Islet precursor cell (in vitro differentiated cells): ENCODE results near the gene RAET1G.
"Not testable (repeated sequence)": the region's sequence is repeated elsewhere in the genome, so short reads cannot be mapped to it uniquely, and the experiment has no call there.

Experiments used
- DNase-seq: peaks from one replicate; pipeline ENCODE4 v3.0.0-alpha.2; 2018

RAET1G gene

GRCh38 chr6:149922642-149923326 lies at the start of gene RAET1G:
Gene RAET1G, minus strand, starts transcription at chr6:149923121. Its CDS starts 111 bp downstream, at chr6:149923010.
- DNase-seq = peak; percentile 95

GRCh38 chr6:149969635-149970034 lies 46.7 kb upstream of the RAET1G start:
- DNase-seq = no peak

GRCh38 chr6:149968909-149969308 lies 46.0 kb upstream of the RAET1G start:
- DNase-seq = peak; percentile 25

- DNase-seq = peak; percentile 34
Observed at GRCh38 chr6:149967999-149968398, 45.1 kb upstream of the RAET1G start.

GRCh38 chr6:149967591-149967990 lies 44.7 kb upstream of the RAET1G start:
- DNase-seq = no peak

GRCh38 chr6:149966319-149966718 lies 43.4 kb upstream of the RAET1G start:
- DNase-seq = peak; percentile 38

GRCh38 chr6:149965194-149966020 lies 42.5 kb upstream of the RAET1G start:
- DNase-seq = peak; percentile 63

GRCh38 chr6:149964308-149965193 lies 41.6 kb upstream of the RAET1G start:
- peak; percentile 60 for DNase-seq

GRCh38 chr6:149963462-149964307 lies 40.8 kb upstream of the RAET1G start, which contains the start of gene ULBP1:
Gene ULBP1, plus strand, starts transcription at chr6:149963943. Its CDS starts 107 bp downstream, at chr6:149964050.
- peak; percentile 93 for DNase-seq

- peak; percentile 88 for DNase-seq
Observed at GRCh38 chr6:149963212-149963461, 40.2 kb upstream of the RAET1G start.

GRCh38 chr6:149962461-149963211 lies 39.7 kb upstream of the RAET1G start:
- DNase-seq = peak; percentile 49

- peak; percentile 51 for DNase-seq
Observed at GRCh38 chr6:149961728-149962425, 39.0 kb upstream of the RAET1G start.

- peak; percentile 43 for DNase-seq
Observed at GRCh38 chr6:149960488-149960887, 37.6 kb upstream of the RAET1G start.

- DNase-seq = not testable (repeated sequence)
Observed at GRCh38 chr6:149959806-149960205, 36.9 kb upstream of the RAET1G start.

- not testable (repeated sequence) for DNase-seq
Observed at GRCh38 chr6:149958124-149958523, 35.2 kb upstream of the RAET1G start.

- peak; percentile 30 for DNase-seq
Observed at GRCh38 chr6:149955654-149956317, 32.9 kb upstream of the RAET1G start.

GRCh38 chr6:149954984-149955653 lies 32.2 kb upstream of the RAET1G start:
- not testable (repeated sequence) for DNase-seq

GRCh38 chr6:149954328-149954983 lies 31.5 kb upstream of the RAET1G start:
- not testable (repeated sequence) for DNase-seq

GRCh38 chr6:149953934-149954327 lies 31.0 kb upstream of the RAET1G start:
- DNase-seq = not testable (repeated sequence)
